LNCaP clone FGC (cell line): Measurements from ENCODE around the gene IBA57.
"Not testable (repeated sequence)": the region's sequence is repeated elsewhere in the genome, so short reads cannot be mapped to it uniquely, and the experiment has no call there.

Experiments
- DNase-seq: peaks from one replicate; pipeline ENCODE4 v3.0.0-alpha.2; 2011; ENCODE audit warnings: low read depth
- H3K4me3 ChIP-seq: 2 replicates; pipeline ENCODE4 v1.5.1; 2011; ENCODE audit warnings: mild to moderate bottlenecking, low read depth, low read length, control low read depth
- CTCF ChIP-seq: IDR thresholded peaks from 2 replicates; pipeline ENCODE4 v1.5.1; 2012; ENCODE audit warnings: mild to moderate bottlenecking; ENCODE audit not compliant: control insufficient read depth, insufficient read depth; ENCODE audit errors: extremely low read depth

The IBA57 gene

GRCh38 chr1:228224198-228225164, 58.9 kb downstream of the IBA57 start:
- no peak overlapping the region for H3K4me3 ChIP-seq
- DNase-seq = no peak
- TF ChIP-seq CTCF = no peak

- no peak overlapping the region for H3K4me3 ChIP-seq
- no peak for DNase-seq
- TF ChIP-seq CTCF = no peak
Observed at GRCh38 chr1:228225165-228225710, 59.6 kb downstream of the IBA57 start.

GRCh38 chr1:228225740-228226139, 60.1 kb downstream of the IBA57 start:
- DNase-seq = no peak

GRCh38 chr1:228226141-228226874, 60.7 kb downstream of the IBA57 start:
- DNase-seq = no peak

More at GRCh38 chr1:228225740-228226139, 60.1 kb downstream of the IBA57 start:
- no peak overlapping the region for H3K4me3 ChIP-seq
- no peak for TF ChIP-seq CTCF

GRCh38 chr1:228226956-228227791, 61.6 kb downstream of the IBA57 start:
- peak; percentile 21; the same call in 1 of the 2 replicates for TF ChIP-seq CTCF
- no peak overlapping the region for H3K4me3 ChIP-seq
- DNase-seq = no peak

More at GRCh38 chr1:228226141-228226874, 60.7 kb downstream of the IBA57 start:
- TF ChIP-seq CTCF = no peak
- H3K4me3 ChIP-seq = no peak overlapping the region

GRCh38 chr1:228228147-228228546, 62.5 kb downstream of the IBA57 start:
- H3K4me3 ChIP-seq, DNase-seq: not testable (repeated sequence)
